CD4-positive, alpha-beta T cell (primary cell): Measurements from ENCODE around the gene NCK1. TPM values are rescaled to one million over a fixed set of nuclear protein-coding genes. Genes with fewer than 3 reads are reported as not detected.

Experiments used
- ATAC-seq: fragments of 200-7000 bp; cut with Tn5 transposase; one replicate; pipeline ENCODE4 v1.10.0; 2022; ENCODE audit warnings: mild to moderate bottlenecking; ENCODE audit not compliant: poor library complexity
- CTCF ChIA-PET: fragments of 350-600 bp; sonication (Branson Sonifier 250); formaldehyde crosslinking; loops from one replicate; lab custom pipeline; 2021; ENCODE audit warnings: antibody characterized with exemption, inconsistent platforms; lab: Charles Lee
- POLR2A ChIA-PET: fragments of 350-600 bp; sonication (Branson Sonifier 250); formaldehyde crosslinking; loops from one replicate; lab custom pipeline; 2021; ENCODE audit warnings: antibody characterized with exemption, inconsistent platforms; lab: Charles Lee
- DNase-seq, 14 experiments: peaks; one replicate each; pipeline ENCODE4 v3.0.0-alpha.2; 2013 to 2020; ENCODE audit warnings: mixed read lengths in 2 of 14
- H3K27ac ChIP-seq, 2 donors: one replicate each; pipeline versions ENCODE4 v1.5.1 to v1.7.0; 2013; ENCODE audit warnings: low read length in 2 of 2, low read depth in 1 of 2, mild to moderate bottlenecking in 1 of 2
- H3K27me3 ChIP-seq, 2 experiments: 1 replicate in 1 of 2; 2 replicates in 1 of 2; pipeline versions ENCODE4 v1.6.1 to v1.7.0; 2013; ENCODE audit warnings: low read length in 2 of 2, control low read depth in 1 of 2, mild to moderate bottlenecking in 1 of 2, moderate library complexity in 1 of 2; ENCODE audit not compliant: insufficient read depth in 2 of 2, control insufficient read depth in 1 of 2
- H3K36me3 ChIP-seq: one replicate; pipeline ENCODE4 v1.6.1; 2013; ENCODE audit warnings: low read length, control low read depth; ENCODE audit not compliant: insufficient read depth
- H3K4me1 ChIP-seq: one replicate; pipeline ENCODE4 v1.6.1; 2013; ENCODE audit warnings: low read length, control low read depth; ENCODE audit not compliant: insufficient read depth
- H3K4me3 ChIP-seq: one replicate; pipeline ENCODE4 v1.5.1; 2013; ENCODE audit warnings: mild to moderate bottlenecking, low read length, moderate library complexity
- H3K9me3 ChIP-seq, 2 experiments: 1 replicate in 1 of 2; 2 replicates in 1 of 2; pipeline versions ENCODE4 v1.6.1 to v1.7.0; 2013; ENCODE audit warnings: low read length in 2 of 2, mild to moderate bottlenecking in 2 of 2, control low read depth in 1 of 2, moderate library complexity in 1 of 2; ENCODE audit not compliant: control insufficient read depth in 1 of 2, insufficient read depth in 1 of 2
- H3K27ac Mint-ChIP-seq: one replicate; pipeline ENCODE4 v1.8.0; 2020; ENCODE audit warnings: mixed read lengths
- H3K27me3 Mint-ChIP-seq: one replicate; pipeline ENCODE4 v1.8.0; 2021; ENCODE audit warnings: mixed read lengths
- H3K36me3 Mint-ChIP-seq: one replicate; pipeline ENCODE4 v1.8.0; 2021; ENCODE audit warnings: low read depth, mixed read lengths
- H3K4me1 Mint-ChIP-seq: one replicate; pipeline ENCODE4 v1.8.0; 2021; ENCODE audit warnings: low read depth, mixed read lengths
- H3K4me3 Mint-ChIP-seq: one replicate; pipeline ENCODE4 v1.8.0; 2020; ENCODE audit warnings: mild to moderate bottlenecking, mixed read lengths
- H3K9me3 Mint-ChIP-seq: one replicate; pipeline ENCODE4 v1.8.0; 2020; ENCODE audit warnings: mixed read lengths
- CTCF ChIP-seq: fragments of 200-600 bp; IDR thresholded peaks from one replicate; pipeline ENCODE4 v1.8.0; 2022; ENCODE audit warnings: antibody characterized with exemption, mild to moderate bottlenecking
- intact Hi-C, 2 experiments: fragments of 100-400 bp; cut with DNase I in 1 of 2; cut with micrococcal nuclease in 1 of 2; formaldehyde crosslinking; loops; one replicate each; pipeline versions ENCODE4 v1.15.1 to v1.9.0; 2023 to 2025; cut with DNase I, micrococcal nuclease
- total RNA-seq, 174 experiments: library from RNA in 2 of 174; stranded (reverse) in 2 of 174; gene quantifications; one replicate each; pipeline ENCODE4 v1.2.3 and lab custom pipeline; 2021 to 2026

Gene NCK1
- total RNA-seq, 2 experiments from 2014 or later: 52.9 to 55.0 TPM

- no peak overlapping the region for H3K4me3 ChIP-seq
- ChIA-PET POLR2A (interaction anchor here (0.6 to 2.1 kb wide), 2 partner anchors 77 to 186 kb away, joined by 3 to 8 read pairs; partner anchors contain the start of genes NCK1 and STAG1), CTCF (interaction anchor here (1.4 to 2.3 kb wide), 5 partner anchors 10 to 547 kb away, joined by 3 to 8 read pairs (median 4); partner anchors contain the start of gene STAG1)
- peaks cover 85% of the 10 kb centered on the region for H3K4me1 Mint-ChIP-seq
- H3K27me3 Mint-ChIP-seq: no peaks in the 10 kb centered on the region
- no peaks in the 10 kb centered on the region for H3K9me3 ChIP-seq
- H3K4me3 Mint-ChIP-seq: no peak overlapping the region
- no peak overlapping the region for H3K27ac ChIP-seq
- no peaks in the 10 kb centered on the region for H3K27me3 ChIP-seq
- H3K36me3 ChIP-seq: no peaks in the 10 kb centered on the region
- H3K9me3 Mint-ChIP-seq: peaks cover 5% of the 10 kb centered on the region
- H3K36me3 Mint-ChIP-seq: peaks cover 50% of the 10 kb centered on the region
- ATAC-seq: no peak
- no peak for TF ChIP-seq CTCF
- intact Hi-C loops: loop anchor here in 1 of 2 experiments (2.0 kb wide), 1 partner anchor 14 kb away; no protein-coding TSS in a partner anchor
- H3K27ac Mint-ChIP-seq: no peak overlapping the region
- peaks cover 19% of the 10 kb centered on the region for H3K4me1 ChIP-seq
- DNase-seq: peak in 1 of 14 experiments; percentile 12
These were observed 76.3 kb downstream of the NCK1 start for GRCh38 chr3:136938334-136938733.

GRCh38 chr3:136939489-136939888 lies 77.5 kb downstream of the NCK1 start:
- Mint-ChIP-seq H3K9me3 (peaks cover 5% of the 10 kb centered on the region), H3K36me3 (peaks cover 48% of the 10 kb centered on the region), H3K4me3 (no peak overlapping the region), H3K4me1 (peaks cover 82% of the 10 kb centered on the region), H3K27me3 (no peaks in the 10 kb centered on the region), H3K27ac (peak overlapping the region; percentile 4)
- Histone ChIP-seq H3K27ac (no peak overlapping the region), H3K9me3 (no peaks in the 10 kb centered on the region), H3K27me3 (no peaks in the 10 kb centered on the region), H3K36me3 (no peaks in the 10 kb centered on the region), H3K4me3 (no peak overlapping the region), H3K4me1 (peaks cover 19% of the 10 kb centered on the region)
- POLR2A ChIA-PET: interaction anchor here (0.6 to 2.1 kb wide), 2 partner anchors 187 to 745 kb away, joined by 4 to 8 read pairs; partner anchors contain the start of gene STAG1
- no peak for TF ChIP-seq CTCF
- ATAC-seq (no peak), DNase-seq (peak in 1 of 14 experiments; percentile 23)
- intact Hi-C loops: loop anchor here in 1 of 2 experiments (2.0 kb wide), 1 partner anchor 15 kb away; no protein-coding TSS in a partner anchor
- CTCF ChIA-PET: interaction anchor here (0.6 to 2.3 kb wide), 7 partner anchors 9 to 548 kb away, joined by 3 to 8 read pairs (median 3); partner anchors contain the start of gene STAG1

DNA sequence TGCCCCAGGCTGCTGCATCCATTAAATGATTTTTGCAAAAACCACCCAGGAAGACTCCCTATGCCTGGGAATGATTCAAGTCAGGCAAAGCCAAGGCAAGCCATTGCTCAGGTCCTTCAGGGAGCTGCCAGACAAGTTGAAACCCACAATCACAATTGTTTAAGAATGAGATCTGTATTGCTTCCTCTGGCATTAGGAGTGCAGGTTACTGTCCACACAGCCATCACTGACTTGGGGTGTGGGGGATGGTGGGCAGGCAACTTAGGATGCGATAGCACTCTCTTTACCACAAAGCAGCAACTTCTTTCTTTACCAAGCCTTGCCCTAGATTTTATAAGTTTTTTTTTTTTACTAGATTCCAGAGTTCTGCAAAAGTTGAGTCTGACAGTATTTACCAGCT lies 80.8 kb downstream of the NCK1 start:
- Mint-ChIP-seq H3K27ac (peak overlapping the region; percentile 6), H3K4me1 (peaks cover 61% of the 10 kb centered on the region)

More for the DNA sequence above, 80.8 kb downstream of the NCK1 start:
- POLR2A ChIA-PET: interaction anchor here (0.6 to 1.0 kb wide), 3 partner anchors 9 to 32 kb away, joined by 3 read pairs; no protein-coding TSS in a partner anchor
- Histone ChIP-seq H3K27me3 (no peaks in the 10 kb centered on the region), H3K36me3 (peaks cover 15% of the 10 kb centered on the region), H3K27ac (no peak overlapping the region), H3K4me3 (no peak overlapping the region), H3K9me3 (no peaks in the 10 kb centered on the region), H3K4me1 (peaks cover 19% of the 10 kb centered on the region)
- intact Hi-C loops: loop anchor here in 1 of 2 experiments (5.0 kb wide), 1 partner anchor 86 kb away; no protein-coding TSS in a partner anchor
- no peak for TF ChIP-seq CTCF
- H3K9me3 Mint-ChIP-seq: no peaks in the 10 kb centered on the region
- CTCF ChIA-PET: interaction anchor here (0.8 kb wide), 1 partner anchor 191 kb away, joined by 3 read pairs; the partner anchor contains the start of gene STAG1
- no peaks in the 10 kb centered on the region for H3K27me3 Mint-ChIP-seq
- no peak for ATAC-seq
- peaks cover 42% of the 10 kb centered on the region for H3K36me3 Mint-ChIP-seq
- no peak for DNase-seq
- H3K4me3 Mint-ChIP-seq: no peak overlapping the region
